ENCODE results near the gene PPA1. TPM values are rescaled to one million over a fixed set of nuclear protein-coding genes. Genes with fewer than 3 reads are reported as not detected.
"Not testable (repeated sequence)": the region's sequence is repeated elsewhere in the genome, so short reads cannot be mapped to it uniquely, and the experiment has no call there.

The PPA1 gene
- total and polyA plus RNA-seq, 2 donors (not counting 1 experiment from before 2014, with no cell fraction given), result 28.6 to 40.6 TPM

- ATAC-seq (ENCODE audit: low read depth) (no peak), DNase-seq (no peak)
- H3K9ac ChIP-seq (ENCODE audit: low read length), result no peak overlapping the region
- Mint-ChIP-seq H3K9me3 (ENCODE audit: insufficient read depth) (no peaks in the 10 kb centered on the region), H3K4me1 (peaks cover 12% of the 10 kb centered on the region), H3K27me3 (no peaks in the 10 kb centered on the region), H3K4me3 (no peak overlapping the region), H3K27ac (no peak overlapping the region)
- no peak overlapping the region for H3K4me2 ChIP-seq (replicated peaks; ENCODE audit: low read depth, low read length, poor library complexity, severe bottlenecking)
- intact Hi-C loops (cut with micrococcal nuclease), result loop anchor here (5.0 kb wide), 1 partner anchor 44 kb away; no protein-coding TSS in a partner anchor
- peaks cover 5% of the 10 kb centered on the region in 2 donors for H3K4me1 ChIP-seq (ENCODE audit: control insufficient read depth in 2 of 2, insufficient read depth in 2 of 2, low read length in 2 of 2)
- H3K9me3 ChIP-seq (ENCODE audit: control extremely low read depth in 1 of 3, control insufficient read depth in 2 of 3, insufficient read depth in 1 of 3, low read length in 2 of 3), result no peaks in the 10 kb centered on the region
- peaks cover 6% of the 10 kb centered on the region for H3K79me2 ChIP-seq (ENCODE audit: control insufficient read depth, insufficient read depth, low read length)
- H3K4me3 ChIP-seq (ENCODE audit: control extremely low read depth in 1 of 5, extremely low read depth in 1 of 5, insufficient read depth in 1 of 5, low read depth in 2 of 5, low read length in 4 of 5), result no peak overlapping the region
- H3K27me3 ChIP-seq (replicated peaks in 1 of 4; ENCODE audit: control extremely low read depth in 1 of 4, control insufficient read depth in 3 of 4, insufficient read depth in 4 of 4, low read length in 3 of 4), result no peaks in the 10 kb centered on the region
- ChIA-PET POLR2A (interaction anchor here (0.7 to 1.0 kb wide), 2 partner anchors 141 to 152 kb away, joined by 6 to 13 read pairs; no protein-coding TSS in a partner anchor), CTCF (interaction anchor here (0.6 to 19.0 kb wide), 11 partner anchors 9 to 1061 kb away, joined by 3 to 778 read pairs (median 3); partner anchors contain the start of genes PPA1 and TYSND1)
- 100% methylated on average over 1 of the region's 2 CpGs for WGBS (ENCODE audit: insufficient coverage)
- H4K20me1 ChIP-seq (ENCODE audit: control insufficient read depth, insufficient read depth, low read length, poor library complexity, severe bottlenecking), result no peaks in the 10 kb centered on the region
- no peak overlapping the region for H3K27ac ChIP-seq (ENCODE audit: low read length in 2 of 2)
- no peak overlapping the region for H2AFZ ChIP-seq (ENCODE audit: insufficient read depth, low read depth, low read length, poor library complexity, severe bottlenecking)
- TF ChIP-seq EZH2 (IDR thresholded peaks at IDR 0.05; ENCODE audit: borderline replicate concordance, insufficient read depth, low read depth, low read length, poor library complexity, severe bottlenecking) (no peak), CTCF (IDR thresholded peaks at IDR 0.05) (no peak)
- peaks cover 3 to 4% of the 10 kb centered on the region in 2 experiments for H3K36me3 ChIP-seq (replicated peaks in 1 of 2; ENCODE audit: control extremely low read depth in 1 of 2, control insufficient read depth in 1 of 2, extremely low read depth in 1 of 2, insufficient read depth in 2 of 2, low read length in 1 of 2)
Observed at GRCh38 chr10:70223728-70224127, 9.5 kb downstream of the PPA1 start.

- H3K27me3 ChIP-seq (replicated peaks in 1 of 4; ENCODE audit: control extremely low read depth in 1 of 4, control insufficient read depth in 3 of 4, insufficient read depth in 4 of 4, low read length in 3 of 4); H4K20me1 ChIP-seq (ENCODE audit: control insufficient read depth, insufficient read depth, low read length, poor library complexity, severe bottlenecking); H3K4me3 Mint-ChIP-seq; H3K36me3 ChIP-seq (replicated peaks in 1 of 2; ENCODE audit: control extremely low read depth in 1 of 2, control insufficient read depth in 1 of 2, extremely low read depth in 1 of 2, insufficient read depth in 2 of 2, low read length in 1 of 2); H3K27ac ChIP-seq (ENCODE audit: low read length in 2 of 2); H3K4me3 ChIP-seq (ENCODE audit: control extremely low read depth in 1 of 5, extremely low read depth in 1 of 5, insufficient read depth in 1 of 5, low read depth in 2 of 5, low read length in 4 of 5); H3K79me2 ChIP-seq (ENCODE audit: control insufficient read depth, insufficient read depth, low read length); H3K9me3 ChIP-seq (ENCODE audit: control extremely low read depth in 1 of 3, control insufficient read depth in 2 of 3, insufficient read depth in 1 of 3, low read length in 2 of 3); ATAC-seq (ENCODE audit: low read depth); H3K4me2 ChIP-seq (replicated peaks; ENCODE audit: low read depth, low read length, poor library complexity, severe bottlenecking); H3K27ac Mint-ChIP-seq; H3K27me3 Mint-ChIP-seq; DNase-seq; H3K9ac ChIP-seq (ENCODE audit: low read length); H3K4me1 ChIP-seq (ENCODE audit: control insufficient read depth in 2 of 2, insufficient read depth in 2 of 2, low read length in 2 of 2); H3K9me3 Mint-ChIP-seq (ENCODE audit: insufficient read depth); H2AFZ ChIP-seq (ENCODE audit: insufficient read depth, low read depth, low read length, poor library complexity, severe bottlenecking): not testable (repeated sequence)
- 94% methylated on average over 3 of the region's 9 CpGs for WGBS (ENCODE audit: insufficient coverage)
- CTCF ChIA-PET, result interaction anchor here (0.6 to 19.0 kb wide), 14 partner anchors 10 to 179 kb away, joined by 3 to 778 read pairs (median 6); partner anchors contain the start of genes PPA1 and TYSND1
- H3K4me1 Mint-ChIP-seq, result peaks cover 12% of the 10 kb centered on the region
- intact Hi-C loops (cut with micrococcal nuclease), result loop anchor here (5.0 kb wide), 1 partner anchor 44 kb away; no protein-coding TSS in a partner anchor
- POLR2A ChIA-PET, result interaction anchor here (0.6 to 0.7 kb wide), 2 partner anchors 164 to 535 kb away, joined by 5 read pairs; no protein-coding TSS in a partner anchor
Observed at GRCh38 chr10:70222811-70223447, 10.3 kb downstream of the PPA1 start.

Data from B cell (primary cell).